Transverse colon (tissue), 4 donors: Measurements from ENCODE around the gene ACP6. TPM values are rescaled to one million over a fixed set of nuclear protein-coding genes. Genes with fewer than 3 reads are reported as not detected.
A peak's percentile ranks its signal among the peaks of the same experiment; 100 is the strongest.

Source experiments
- DNase-seq: peaks from one replicate; pipeline ENCODE4 v3.0.0-alpha.2; 2019
- H3K27ac ChIP-seq, 4 donors: fragments of 200-600 bp; sonication (generic); 2 replicates each; pipeline ENCODE4 v1.5.1; 2016 to 2018; ENCODE audit warnings: inconsistent platforms in 4 of 4
- H3K27me3 ChIP-seq: fragments of 200-600 bp; sonication (generic); 2 replicates; pipeline ENCODE4 v1.5.1; 2017; ENCODE audit warnings: inconsistent platforms
- H3K36me3 ChIP-seq, 4 donors: fragments of 200-600 bp; sonication (generic); 2 replicates each; pipeline ENCODE4 v1.5.1; 2017 to 2019; ENCODE audit warnings: inconsistent platforms in 4 of 4
- H3K4me1 ChIP-seq, 4 donors: fragments of 200-600 bp; sonication (generic); 2 replicates each; pipeline ENCODE4 v1.5.1; 2017 to 2020; ENCODE audit warnings: inconsistent platforms in 4 of 4
- H3K4me3 ChIP-seq, 4 donors: fragments of 200-600 bp; sonication (generic); 1 replicate in 1 of 4; 2 replicates in 3 of 4; pipeline versions ENCODE4 v1.5.1 to v1.6.1; 2017 to 2019; ENCODE audit warnings: inconsistent platforms in 4 of 4
- H3K9me3 ChIP-seq, 2 donors: fragments of 200-600 bp; sonication (generic); 2 replicates each; pipeline ENCODE4 v1.5.1; 2017 to 2019; ENCODE audit warnings: inconsistent platforms in 2 of 2
- EP300 ChIP-seq: sonication (generic); formaldehyde crosslinking; IDR thresholded peaks from one replicate; pipeline ENCODE4 v1.6.1; 2017; ENCODE audit warnings: antibody characterized with exemption, low read depth
- POLR2A ChIP-seq: fragments of 450-650 bp; IDR thresholded peaks from one replicate; pipeline ENCODE4 v1.6.1; 2016; ENCODE audit warnings: antibody characterized with exemption, mild to moderate bottlenecking, moderate library complexity
- POLR2AphosphoS5 ChIP-seq, 3 donors: sonication (generic); formaldehyde crosslinking; IDR thresholded peaks; one replicate each; pipeline ENCODE4 v1.6.1; 2016; ENCODE audit warnings: antibody characterized with exemption in 3 of 3
- WGBS, 2 donors: methylation state at CpG; one replicate each; pipeline ENCODE4 v1.1.5; 2018; ENCODE audit warnings: low coverage in 1 of 2; 5-methylcytosine and 5-hydroxymethylcytosine counted together
- in situ Hi-C, 4 donors: fragments of 200-750 bp; cut with MboI; loops; one replicate each; pipeline versions ENCODE4 v1.15.0 to v1.15.1; 2017; ENCODE audit warnings: low sequenced_read_pairs in 3 of 4, low pct_ligation_motif_present in 1 of 4, low pct_unique_long_range_greater_than_20kb in 1 of 4
- intact Hi-C: fragments of 100-400 bp; cut with DNase I; formaldehyde crosslinking; loops from one replicate; pipeline ENCODE4 v1.15.1; 2023; ENCODE audit warnings: low total_unique reads
- total RNA-seq, 4 donors: library from RNA; depleted of rRNA; stranded (reverse); fragments of >200 nt; gene quantifications; one replicate each; pipeline ENCODE4 v1.1.0, GENCODE V29; 2016
- TF ChIP-seq, protein P1 (sequence below), 5 experiments: fragments of 200-600 bp in 3 of 5; fragments of 450-650 bp in 2 of 5; sonication (generic) in 3 of 5; IDR thresholded peaks; 1 replicate in 2 of 5; 2 replicates in 3 of 5; pipeline ENCODE4 v1.5.1; 2016 to 2017; ENCODE audit warnings: antibody characterized with exemption in 5 of 5, inconsistent platforms in 3 of 5, mild to moderate bottlenecking in 2 of 5, moderate library complexity in 1 of 5

ACP6 gene
- total RNA-seq, 4 donors from 2014 or later, result 7.5 to 25.7 (median 19.9) TPM

- H3K36me3 ChIP-seq, result no peaks in the 10 kb centered on the region
- H3K4me1 ChIP-seq, result peaks cover 0 to 6% (median 1%) of the 10 kb centered on the region in 4 donors
- in situ Hi-C loops (loop anchor here in 2 of 4 donors (25.0 kb wide), 1 partner anchor 170 kb away; no protein-coding TSS in a partner anchor), intact Hi-C loops (no loop called here)
- H3K9me3 ChIP-seq, result no peaks in the 10 kb centered on the region
- 76 to 81% methylated on average over 4 to 6 of the region's 6 CpGs for WGBS, 2 donors
- peak; percentile 75 for DNase-seq
- no peak overlapping the region for H3K4me3 ChIP-seq
- peak overlapping the region; percentile 58 to 73 (median 64) for H3K27ac ChIP-seq
- H3K27me3 ChIP-seq, result peaks cover 7% of the 10 kb centered on the region
- TF ChIP-seq, protein P1, sequence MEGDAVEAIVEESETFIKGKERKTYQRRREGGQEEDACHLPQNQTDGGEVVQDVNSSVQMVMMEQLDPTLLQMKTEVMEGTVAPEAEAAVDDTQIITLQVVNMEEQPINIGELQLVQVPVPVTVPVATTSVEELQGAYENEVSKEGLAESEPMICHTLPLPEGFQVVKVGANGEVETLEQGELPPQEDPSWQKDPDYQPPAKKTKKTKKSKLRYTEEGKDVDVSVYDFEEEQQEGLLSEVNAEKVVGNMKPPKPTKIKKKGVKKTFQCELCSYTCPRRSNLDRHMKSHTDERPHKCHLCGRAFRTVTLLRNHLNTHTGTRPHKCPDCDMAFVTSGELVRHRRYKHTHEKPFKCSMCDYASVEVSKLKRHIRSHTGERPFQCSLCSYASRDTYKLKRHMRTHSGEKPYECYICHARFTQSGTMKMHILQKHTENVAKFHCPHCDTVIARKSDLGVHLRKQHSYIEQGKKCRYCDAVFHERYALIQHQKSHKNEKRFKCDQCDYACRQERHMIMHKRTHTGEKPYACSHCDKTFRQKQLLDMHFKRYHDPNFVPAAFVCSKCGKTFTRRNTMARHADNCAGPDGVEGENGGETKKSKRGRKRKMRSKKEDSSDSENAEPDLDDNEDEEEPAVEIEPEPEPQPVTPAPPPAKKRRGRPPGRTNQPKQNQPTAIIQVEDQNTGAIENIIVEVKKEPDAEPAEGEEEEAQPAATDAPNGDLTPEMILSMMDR (IDR thresholded peaks at IDR 0.05), result no peak
- TF ChIP-seq POLR2A, result no peak
- peak in 2 of 3 donors; percentile 8 to 59 for TF ChIP-seq POLR2AphosphoS5 (IDR thresholded peaks at IDR 0.05)
These were observed 46.9 kb upstream of the ACP6 start for GRCh38 chr1:147717051-147717705.

- DNase-seq, result no peak
- no peaks in the 10 kb centered on the region for H3K9me3 ChIP-seq
- peaks cover 26% of the 10 kb centered on the region for H3K27me3 ChIP-seq
- H3K27ac ChIP-seq, result no peak overlapping the region
- peaks cover 0 to 3% (median 1%) of the 10 kb centered on the region in 4 donors for H3K4me1 ChIP-seq
- H3K4me3 ChIP-seq, result no peak overlapping the region
- intact Hi-C loops, result no loop called here
- TF ChIP-seq POLR2AphosphoS5 (IDR thresholded peaks at IDR 0.05) (no peak), EP300 (no peak), POLR2A (no peak)
- TF ChIP-seq, protein P1 (IDR thresholded peaks at IDR 0.05), result no peak
- H3K36me3 ChIP-seq, result no peaks in the 10 kb centered on the region
- in situ Hi-C loops, result loop anchor here in 2 of 4 donors (25.0 kb wide), 1 partner anchor 175 kb away; no protein-coding TSS in a partner anchor
These were observed 42.3 kb upstream of the ACP6 start for GRCh38 chr1:147712605-147713004.

DNA sequence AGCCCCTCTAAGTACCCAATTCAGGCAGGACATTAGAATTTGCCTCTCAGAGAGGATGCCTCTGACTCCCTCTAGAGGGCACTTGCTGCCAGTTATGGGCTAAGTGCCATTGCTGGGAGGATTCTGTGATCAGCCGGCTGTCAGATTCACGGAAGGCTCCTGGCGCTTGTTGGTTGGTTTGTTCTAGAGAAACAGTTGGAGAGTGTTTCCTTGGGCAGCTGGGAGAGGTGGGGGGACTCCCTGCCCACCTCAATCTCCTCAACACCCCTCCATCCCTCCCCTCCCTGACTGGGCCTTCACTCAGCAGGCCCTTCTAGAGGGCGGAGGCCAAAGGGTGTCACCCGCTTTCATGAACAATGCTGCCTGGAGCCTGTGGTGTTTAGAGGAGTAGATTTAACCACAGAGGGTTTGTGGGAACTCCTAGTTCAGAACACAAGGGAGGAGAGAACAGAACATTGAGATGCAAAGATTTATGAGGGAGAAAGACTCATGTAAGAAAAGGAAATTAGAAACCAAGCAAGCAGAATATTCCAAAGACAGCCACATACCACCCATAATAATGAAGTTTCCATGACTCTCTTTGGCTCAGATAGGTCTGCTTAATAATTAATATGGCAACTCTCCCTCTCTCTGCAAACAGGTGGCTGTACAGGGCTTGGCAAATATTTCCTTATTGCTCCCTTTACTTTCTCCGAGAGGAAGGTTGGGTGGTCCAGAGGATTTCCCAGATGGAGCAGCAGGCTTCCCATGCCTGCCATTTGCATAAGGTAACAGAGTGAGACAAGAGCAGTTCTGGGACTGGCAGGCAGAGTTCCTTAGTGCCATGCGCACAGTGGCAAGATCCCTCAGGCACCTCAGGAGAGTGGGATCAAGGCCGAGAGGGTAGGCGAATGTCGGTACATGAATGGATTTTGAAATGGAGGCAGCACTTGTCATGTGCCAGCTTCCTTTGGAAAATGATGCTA is 30.0 kb upstream of the ACP6 start:
- intact Hi-C loops, result no loop called here
- Histone ChIP-seq H3K4me1 (peaks cover 0 to 3% (median 0%) of the 10 kb centered on the region in 4 donors), H3K9me3 (no peaks in the 10 kb centered on the region), H3K4me3 (no peak overlapping the region), H3K36me3 (no peaks in the 10 kb centered on the region), H3K27me3 (no peaks in the 10 kb centered on the region), H3K27ac (no peak overlapping the region)
- TF ChIP-seq, protein P1 (IDR thresholded peaks at IDR 0.05), result peak; percentile 62 to 79 (median 77)
- TF ChIP-seq POLR2AphosphoS5 (IDR thresholded peaks at IDR 0.05), result no peak
- peak; percentile 66 for DNase-seq
- WGBS, 2 donors, result 53 to 59% methylated on average over 2 to 10 of the region's 10 CpGs
- in situ Hi-C loops, result loop anchor here in 3 of 4 donors (10.0 to 25.0 kb wide), 2 partner anchors 187 to 194 kb away; no protein-coding TSS in a partner anchor

DNA sequence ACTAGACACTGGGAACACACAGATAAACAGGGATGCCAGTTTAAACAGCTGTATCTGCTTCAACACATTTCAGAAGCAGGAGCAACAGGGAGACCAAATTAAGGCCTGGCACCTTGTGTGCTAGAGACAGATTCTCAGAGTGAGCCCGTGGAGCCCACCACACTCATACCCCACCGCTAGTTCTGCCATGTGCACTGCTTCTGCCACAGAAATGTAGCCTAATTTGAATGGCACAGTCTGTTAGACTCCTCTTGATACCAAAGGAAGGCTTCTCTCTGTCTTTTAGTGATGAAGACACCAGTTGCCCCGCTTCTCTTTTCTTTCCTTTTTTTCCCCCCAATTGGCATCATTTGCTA is 29.3 kb upstream of the ACP6 start:
- H3K4me1 ChIP-seq, result peaks cover 0 to 3% (median 0%) of the 10 kb centered on the region in 4 donors
- in situ Hi-C loops (loop anchor here in 3 of 4 donors (10.0 to 25.0 kb wide), 2 partner anchors 188 to 195 kb away; no protein-coding TSS in a partner anchor), intact Hi-C loops (no loop called here)
- 47 to 50% methylated on average over 3 of the region's 3 CpGs for WGBS, 2 donors
- no peak overlapping the region for H3K27ac ChIP-seq
- peaks cover 5% of the 10 kb centered on the region for H3K27me3 ChIP-seq
- DNase-seq, result no peak
- no peaks in the 10 kb centered on the region for H3K36me3 ChIP-seq
- no peak for TF ChIP-seq POLR2A
- no peak for TF ChIP-seq EP300
- TF ChIP-seq POLR2AphosphoS5 (IDR thresholded peaks at IDR 0.05), result no peak
- TF ChIP-seq, protein P1 (IDR thresholded peaks at IDR 0.05), result no peak
- H3K9me3 ChIP-seq, result no peaks in the 10 kb centered on the region
- H3K4me3 ChIP-seq, result no peak overlapping the region
